ENCODE data around the gene CDPF1. TPM values are rescaled to one million over a fixed set of nuclear protein-coding genes. Genes with fewer than 3 reads are reported as not detected.
A peak's percentile ranks its signal among the peaks of the same experiment; 100 is the strongest.

Gene CDPF1
- total RNA-seq, 4 donors from 2014 or later: 10.0 to 17.3 (median 13.2) TPM

- intact Hi-C loops (cut with DNase I; ENCODE audit: low total_unique reads): no loop called here
- no peak overlapping the region for H3K4me3 ChIP-seq (ENCODE audit: low read depth, poor library complexity, severe bottlenecking)
- no peak for DNase-seq (ENCODE audit: low spot score in 2 of 2)
- no peak for TF ChIP-seq POLR2A (IDR thresholded peaks at IDR 0.05)
- WGBS, 2 donors: 67 to 74% methylated on average over 15 to 17 of the region's 17 CpGs
These were observed 40.2 kb upstream of the CDPF1 start for GRCh38 chr22:46290121-46290842.

- TF ChIP-seq POLR2A (IDR thresholded peaks at IDR 0.05) (no peak), CTCF (IDR thresholded peaks at IDR 0.05) (no peak)
- peak in 1 of 2 donors; percentile 86 for DNase-seq (ENCODE audit: low spot score in 2 of 2)
- intact Hi-C loops (cut with DNase I; ENCODE audit: low total_unique reads): no loop called here
- 61 to 74% methylated on average over 27 to 31 of the region's 33 CpGs for WGBS, 2 donors
- no peak overlapping the region for H3K4me3 ChIP-seq (ENCODE audit: low read depth, poor library complexity, severe bottlenecking)
These were observed 39.3 kb upstream of the CDPF1 start for GRCh38 chr22:46289244-46289891.

DNA sequence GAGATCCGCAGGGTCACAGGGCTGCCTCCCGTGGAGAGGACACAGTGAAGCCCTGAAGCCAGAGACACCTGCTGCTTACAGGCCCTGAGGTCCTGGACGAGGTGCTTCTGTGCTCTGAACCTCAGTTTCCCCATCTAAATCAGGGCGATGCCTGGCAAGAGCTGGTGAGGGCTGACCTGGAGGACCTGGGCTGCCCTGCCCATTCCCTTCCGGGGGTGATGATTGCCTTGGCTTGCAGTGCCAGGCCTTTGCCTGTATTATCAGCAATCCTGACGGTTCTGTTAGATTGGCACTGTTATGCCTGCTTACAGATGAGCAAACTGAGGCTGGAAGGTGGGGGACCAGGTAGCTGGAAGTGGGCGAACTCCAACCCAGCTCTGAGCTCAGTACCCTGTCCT is 38.8 kb upstream of the CDPF1 start:
- peak in 1 of 2 donors; percentile 80 for DNase-seq (ENCODE audit: low spot score in 2 of 2)
- no peak overlapping the region for H3K4me3 ChIP-seq (ENCODE audit: low read depth, poor library complexity, severe bottlenecking)
- intact Hi-C loops (cut with DNase I; ENCODE audit: low total_unique reads): no loop called here
- TF ChIP-seq CTCF (IDR thresholded peaks at IDR 0.05): no peak
- no peak for TF ChIP-seq POLR2A (IDR thresholded peaks at IDR 0.05)
- 72 to 84% methylated on average over 5 to 7 of the region's 7 CpGs for WGBS, 2 donors

DNA sequence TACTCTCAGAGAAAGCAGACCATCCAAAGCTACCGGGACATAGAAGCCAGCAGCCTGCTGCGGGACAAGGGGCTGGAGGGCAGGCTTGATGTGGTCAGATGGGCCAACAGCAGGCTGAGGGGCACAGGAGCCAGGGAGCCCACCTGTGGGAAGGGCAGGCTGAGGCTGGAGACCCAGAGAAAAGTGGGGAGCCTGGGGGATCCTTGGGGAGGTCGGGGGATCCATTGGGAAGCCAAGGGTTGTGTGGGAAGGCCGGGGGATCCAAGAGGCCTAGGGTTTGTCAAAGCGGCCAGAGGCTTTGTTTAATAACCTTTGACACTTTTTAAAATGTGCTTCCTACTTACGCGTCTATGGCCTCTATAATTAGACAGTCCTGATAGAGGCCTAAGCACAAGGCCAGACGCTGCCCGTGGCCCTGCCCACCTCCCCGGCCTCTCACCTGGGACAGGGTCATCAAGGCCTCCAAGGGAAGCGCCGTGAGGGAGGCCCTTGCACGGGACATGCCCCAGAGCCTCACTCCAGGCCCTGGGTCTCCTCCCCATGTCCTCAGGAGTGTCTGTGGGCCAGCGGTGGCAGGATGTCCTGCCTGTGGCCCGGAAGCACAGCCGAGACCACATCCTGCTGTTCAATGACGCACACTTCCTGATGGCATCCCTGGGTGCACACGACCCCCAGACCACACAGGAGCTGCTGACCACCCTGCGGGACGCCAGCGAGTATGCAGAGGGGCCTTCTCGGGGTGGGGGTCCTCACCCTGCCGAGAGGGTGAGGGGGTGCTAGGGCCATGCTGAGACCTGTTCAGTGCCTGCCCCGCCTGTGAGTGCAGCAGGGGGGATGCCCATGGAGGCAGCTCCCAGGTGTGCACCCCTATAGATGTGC is 38.0 kb upstream of the CDPF1 start:
- TF ChIP-seq CTCF (IDR thresholded peaks at IDR 0.05) (no peak), POLR2A (IDR thresholded peaks at IDR 0.05) (no peak)
- no peak overlapping the region for H3K4me3 ChIP-seq (ENCODE audit: low read depth, poor library complexity, severe bottlenecking)
- intact Hi-C loops (cut with DNase I; ENCODE audit: low total_unique reads): no loop called here
- DNase-seq (ENCODE audit: low spot score in 2 of 2): peak in 1 of 2 donors; percentile 87
- WGBS, 2 donors: 80 to 82% methylated on average over 23 to 24 of the region's 24 CpGs

DNA sequence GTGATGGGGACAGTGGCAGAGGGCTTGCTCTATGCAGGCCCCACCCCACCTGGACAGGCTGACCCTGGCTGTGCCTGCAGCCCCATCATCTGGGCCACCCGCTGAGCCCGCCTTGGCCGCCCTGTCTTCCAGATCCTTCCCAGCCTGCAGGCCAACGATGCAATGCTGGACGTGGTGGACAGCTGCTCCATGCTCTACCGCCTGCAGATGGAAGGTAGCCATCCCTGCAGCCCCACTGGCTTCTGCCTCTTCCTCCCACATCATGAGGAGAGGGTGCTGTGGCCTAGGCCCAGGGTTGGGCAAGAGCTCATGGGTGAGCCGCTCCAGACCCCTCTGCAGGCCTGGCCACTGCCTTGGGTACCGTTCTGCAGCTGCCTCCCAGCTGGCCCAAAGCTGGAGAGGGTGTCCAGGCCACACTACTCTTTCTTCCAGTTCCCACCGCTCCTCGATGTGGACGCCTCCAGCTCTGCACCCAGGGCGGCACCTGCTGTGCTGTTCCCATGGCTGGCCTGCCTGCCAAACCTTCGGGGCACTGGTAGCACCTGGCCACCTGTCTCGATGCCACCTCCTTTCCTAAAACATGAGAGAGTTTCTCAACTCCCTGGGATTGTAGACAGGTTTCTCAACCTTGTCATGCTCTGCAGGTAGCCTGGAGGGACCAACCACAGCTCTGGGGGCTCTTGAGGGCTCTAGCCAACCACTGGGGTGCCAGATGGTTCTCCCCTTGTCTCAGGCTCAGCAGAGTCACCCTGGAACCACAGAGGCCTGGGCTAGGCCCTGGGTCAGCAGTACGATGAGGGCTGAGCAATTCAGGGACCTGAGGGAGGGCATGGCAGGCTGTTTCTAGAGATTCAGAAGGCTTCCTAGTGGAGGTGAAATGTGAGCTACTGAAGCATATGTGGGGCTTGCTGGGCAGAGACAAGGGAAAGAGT is 37.1 kb upstream of the CDPF1 start:
- no peak overlapping the region for H3K4me3 ChIP-seq (ENCODE audit: low read depth, poor library complexity, severe bottlenecking)
- WGBS, 2 donors: 69 to 73% methylated on average over 14 to 15 of the region's 15 CpGs

More for the DNA sequence above, 37.1 kb upstream of the CDPF1 start:
- TF ChIP-seq POLR2A (IDR thresholded peaks at IDR 0.05) (no peak), CTCF (IDR thresholded peaks at IDR 0.05) (no peak)
- peak in 1 of 2 donors; percentile 83 for DNase-seq (ENCODE audit: low spot score in 2 of 2)
- intact Hi-C loops (cut with DNase I; ENCODE audit: low total_unique reads): no loop called here
